HG03066 (cell line): ENCODE measurements around the gene ITGA5.
"Not testable (repeated sequence)": the region's sequence is repeated elsewhere in the genome, so short reads cannot be mapped to it uniquely, and the experiment has no call there.

Experiments used
- ATAC-seq: cut with Tn5 transposase; IDR thresholded peaks from one replicate; pipeline ENCODE4 v1.9.1; 2021; ENCODE audit warnings: low read depth; ENCODE audit not compliant: unreplicated experiment

The ITGA5 gene

GRCh38 chr12:54357506-54358190 lies 61.4 kb downstream of the ITGA5 start:
- ATAC-seq: no peak

GRCh38 chr12:54356951-54357356 lies 62.1 kb downstream of the ITGA5 start:
- ATAC-seq: no peak

GRCh38 chr12:54356228-54356627 lies 62.8 kb downstream of the ITGA5 start:
- ATAC-seq: no peak

GRCh38 chr12:54355104-54355815 lies 63.8 kb downstream of the ITGA5 start:
- ATAC-seq: no peak

- ATAC-seq: not testable (repeated sequence)
These were observed 64.8 kb downstream of the ITGA5 start for GRCh38 chr12:54354271-54354670.

GRCh38 chr12:54352891-54353874 lies 65.9 kb downstream of the ITGA5 start:
- no peak for ATAC-seq

GRCh38 chr12:54352022-54352531 lies 67.0 kb downstream of the ITGA5 start:
- no peak for ATAC-seq

GRCh38 chr12:54351341-54351740 lies 67.7 kb downstream of the ITGA5 start:
- no peak for ATAC-seq

GRCh38 chr12:54350743-54351142 lies 68.3 kb downstream of the ITGA5 start:
- ATAC-seq: no peak

- ATAC-seq: no peak
These were observed 69.4 kb downstream of the ITGA5 start for GRCh38 chr12:54349679-54350078.

- no peak for ATAC-seq
These were observed 70.0 kb downstream of the ITGA5 start for GRCh38 chr12:54349036-54349435.
